Fibroblast of lung (primary cell): ENCODE results near the gene CAVIN3. TPM values are rescaled to one million over a fixed set of nuclear protein-coding genes. Genes with fewer than 3 reads are reported as not detected.

Experiments used
- DNase-seq, 2 donors: peaks; one replicate each; pipeline versions ENCODE4 v3.0.0 to v3.0.0-alpha.2; 2010; ENCODE audit warnings: low read depth in 2 of 2
- H2AFZ ChIP-seq: 2 replicates; pipeline ENCODE4 v1.5.1; 2012; ENCODE audit warnings: low read length, control low read depth, inconsistent platforms
- H3K27ac ChIP-seq: 2 replicates; pipeline ENCODE4 v1.5.1; 2011; ENCODE audit warnings: low read length, control low read depth; ENCODE audit not compliant: insufficient read depth
- H3K27me3 ChIP-seq: 2 replicates; pipeline ENCODE4 v1.5.1; 2011; ENCODE audit warnings: mild to moderate bottlenecking, low read length; ENCODE audit not compliant: control insufficient read depth, insufficient read depth
- H3K36me3 ChIP-seq: 2 replicates; pipeline ENCODE4 v1.5.1; 2011; ENCODE audit warnings: low read length; ENCODE audit not compliant: control insufficient read depth, insufficient read depth
- H3K4me1 ChIP-seq: 2 replicates; pipeline ENCODE4 v1.5.1; 2011; ENCODE audit warnings: low read length; ENCODE audit not compliant: control insufficient read depth, insufficient read depth; ENCODE audit errors: extremely low read depth
- H3K4me2 ChIP-seq: 2 replicates; pipeline ENCODE4 v1.5.1; 2011; ENCODE audit warnings: low read length, control low read depth; ENCODE audit not compliant: insufficient read depth; ENCODE audit errors: extremely low read depth
- H3K4me3 ChIP-seq, 4 experiments: fragments of 200-600 bp in 1 of 4; sonication (generic) in 1 of 4; replicated peaks in 1 of 4; 2 replicates each; pipeline ENCODE4 v1.5.1; 2011 to 2016; ENCODE audit warnings: low read length in 4 of 4, low read depth in 3 of 4, mild to moderate bottlenecking in 3 of 4, control low read depth in 2 of 4, inconsistent platforms in 1 of 4, mixed read lengths in 1 of 4; ENCODE audit not compliant: insufficient read depth in 1 of 4; ENCODE audit errors: control extremely low read depth in 1 of 4
- H3K79me2 ChIP-seq: 2 replicates; pipeline ENCODE4 v1.5.1; 2012; ENCODE audit warnings: mild to moderate bottlenecking, low read length, inconsistent platforms; ENCODE audit not compliant: control insufficient read depth, insufficient read depth
- H3K9ac ChIP-seq: 2 replicates; pipeline ENCODE4 v1.5.1; 2011; ENCODE audit warnings: mild to moderate bottlenecking, low read length, control low read depth; ENCODE audit not compliant: insufficient read depth
- H3K9me3 ChIP-seq: 2 replicates; pipeline ENCODE4 v1.5.1; 2012; ENCODE audit warnings: low read depth, low read length; ENCODE audit not compliant: control insufficient read depth, insufficient read depth
- H4K20me1 ChIP-seq: 2 replicates; pipeline ENCODE4 v1.5.1; 2011; ENCODE audit warnings: low read length; ENCODE audit not compliant: control insufficient read depth, insufficient read depth; ENCODE audit errors: extremely low read depth
- EZH2 ChIP-seq: IDR thresholded peaks from 2 replicates; pipeline ENCODE4 v1.5.1; 2012; ENCODE audit warnings: low read length, control low read depth, mild to moderate bottlenecking; ENCODE audit errors: missing control alignments
- polyA plus RNA-seq, 2 donors: library from polyadenylated mRNA; depleted of rRNA in 1 of 2; stranded (reverse) in 1 of 2; unstranded in 1 of 2; fragments of >200 nt; gene quantifications; 2 replicates each; pipeline ENCODE4 v1.2.1, GENCODE V29; 2011 to 2012; ENCODE audit warnings: missing spikeins in 1 of 2
- total RNA-seq: library from RNA; depleted of rRNA; stranded (reverse); fragments of >200 nt; gene quantifications from 2 replicates; pipeline ENCODE4 v1.2.1, GENCODE V29; 2014
- TF ChIP-seq, protein P1 (sequence below), 2 donors: IDR thresholded peaks in 1 of 2; conservative IDR thresholded peaks in 1 of 2; 1 replicate in 1 of 2; 2 replicates in 1 of 2; pipeline ENCODE4 v1.5.1; 2011 to 2012; ENCODE audit warnings: low read length in 2 of 2, control low read depth in 1 of 2, inconsistent platforms in 1 of 2, low read depth in 1 of 2, mild to moderate bottlenecking in 1 of 2

The CAVIN3 gene
- total and polyA plus RNA-seq, 2 donors (not counting 1 experiment from before 2014, with no cell fraction given): 50.9 to 87.9 TPM

GRCh38 chr11:6332066-6332465, 11.8 kb upstream of the CAVIN3 start:
- Histone ChIP-seq H4K20me1 (no peaks in the 10 kb centered on the region), H3K79me2 (no peaks in the 10 kb centered on the region), H3K4me1 (no peaks in the 10 kb centered on the region), H3K9me3 (no peaks in the 10 kb centered on the region), H3K4me3 (no peak overlapping the region), H2AFZ (no peak overlapping the region), H3K36me3 (no peaks in the 10 kb centered on the region), H3K9ac (no peak overlapping the region), H3K4me2 (no peak overlapping the region), H3K27ac (no peak overlapping the region), H3K27me3 (no peaks in the 10 kb centered on the region)
- TF ChIP-seq EZH2: no peak
- TF ChIP-seq, protein P1, sequence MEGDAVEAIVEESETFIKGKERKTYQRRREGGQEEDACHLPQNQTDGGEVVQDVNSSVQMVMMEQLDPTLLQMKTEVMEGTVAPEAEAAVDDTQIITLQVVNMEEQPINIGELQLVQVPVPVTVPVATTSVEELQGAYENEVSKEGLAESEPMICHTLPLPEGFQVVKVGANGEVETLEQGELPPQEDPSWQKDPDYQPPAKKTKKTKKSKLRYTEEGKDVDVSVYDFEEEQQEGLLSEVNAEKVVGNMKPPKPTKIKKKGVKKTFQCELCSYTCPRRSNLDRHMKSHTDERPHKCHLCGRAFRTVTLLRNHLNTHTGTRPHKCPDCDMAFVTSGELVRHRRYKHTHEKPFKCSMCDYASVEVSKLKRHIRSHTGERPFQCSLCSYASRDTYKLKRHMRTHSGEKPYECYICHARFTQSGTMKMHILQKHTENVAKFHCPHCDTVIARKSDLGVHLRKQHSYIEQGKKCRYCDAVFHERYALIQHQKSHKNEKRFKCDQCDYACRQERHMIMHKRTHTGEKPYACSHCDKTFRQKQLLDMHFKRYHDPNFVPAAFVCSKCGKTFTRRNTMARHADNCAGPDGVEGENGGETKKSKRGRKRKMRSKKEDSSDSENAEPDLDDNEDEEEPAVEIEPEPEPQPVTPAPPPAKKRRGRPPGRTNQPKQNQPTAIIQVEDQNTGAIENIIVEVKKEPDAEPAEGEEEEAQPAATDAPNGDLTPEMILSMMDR (conservative IDR thresholded peaks at IDR 0.05 in 1 of 2, IDR thresholded peaks at IDR 0.05 in 1 of 2; ENCODE audit: low read depth in 1 of 2, low read length in 2 of 2): no peak
- no peak for DNase-seq

DNA sequence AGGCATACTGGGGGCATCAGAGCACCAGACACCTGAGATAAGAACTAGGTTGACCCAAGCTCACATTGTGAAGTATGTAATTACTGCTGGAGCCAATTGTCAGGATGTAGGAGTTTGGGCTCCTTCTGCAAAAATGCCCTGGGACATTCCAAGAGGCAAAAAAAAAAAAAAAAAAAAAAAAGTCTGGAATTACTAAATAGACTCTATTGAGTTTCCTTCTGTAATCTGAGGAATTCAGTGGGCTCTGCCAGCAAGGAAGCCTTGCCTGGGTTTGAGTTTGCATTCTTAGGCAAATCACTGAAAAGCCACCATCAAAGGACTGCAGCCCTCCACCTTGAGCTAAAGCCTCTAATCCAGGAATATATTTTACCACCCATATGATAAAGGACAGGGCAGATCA, 8.0 kb upstream of the CAVIN3 start:
- Histone ChIP-seq H3K79me2 (no peaks in the 10 kb centered on the region), H2AFZ (no peak overlapping the region), H4K20me1 (no peaks in the 10 kb centered on the region), H3K27ac (no peak overlapping the region), H3K9ac (no peak overlapping the region), H3K27me3 (no peaks in the 10 kb centered on the region), H3K36me3 (no peaks in the 10 kb centered on the region), H3K9me3 (no peaks in the 10 kb centered on the region), H3K4me2 (no peak overlapping the region), H3K4me1 (no peaks in the 10 kb centered on the region), H3K4me3 (no peak overlapping the region)
- peak in 1 of 2 donors; percentile 69 for DNase-seq
- TF ChIP-seq, protein P1 (conservative IDR thresholded peaks at IDR 0.05 in 1 of 2, IDR thresholded peaks at IDR 0.05 in 1 of 2; ENCODE audit: low read depth in 1 of 2, low read length in 2 of 2): no peak
- TF ChIP-seq EZH2: no peak

DNA sequence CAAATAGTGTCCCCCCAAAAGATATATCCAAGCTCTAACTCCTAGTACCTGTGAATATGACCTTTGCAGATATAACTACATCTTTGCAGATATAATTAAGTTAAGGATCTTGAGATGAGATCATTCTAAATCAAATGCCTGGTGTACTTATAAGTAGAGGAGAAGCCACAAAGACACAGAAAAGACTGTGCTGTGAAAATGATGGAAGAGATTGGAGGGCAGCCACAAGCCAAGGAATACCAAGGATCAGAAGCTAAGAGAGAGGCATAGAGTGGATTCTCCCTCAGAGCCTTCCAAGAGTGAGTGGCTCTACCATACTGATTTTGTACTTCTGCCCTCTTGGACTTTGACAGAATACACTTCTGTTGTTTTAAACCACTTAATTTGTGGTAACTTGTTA, 7.5 kb upstream of the CAVIN3 start:
- TF ChIP-seq EZH2: no peak
- TF ChIP-seq, protein P1 (conservative IDR thresholded peaks at IDR 0.05 in 1 of 2, IDR thresholded peaks at IDR 0.05 in 1 of 2; ENCODE audit: low read depth in 1 of 2, low read length in 2 of 2): no peak
- DNase-seq: peak in 1 of 2 donors; percentile 70
- Histone ChIP-seq H3K4me1 (no peaks in the 10 kb centered on the region), H3K9ac (no peak overlapping the region), H3K27ac (no peak overlapping the region), H3K9me3 (no peaks in the 10 kb centered on the region), H3K27me3 (no peaks in the 10 kb centered on the region), H3K79me2 (no peaks in the 10 kb centered on the region), H3K4me3 (no peak overlapping the region), H3K36me3 (no peaks in the 10 kb centered on the region), H4K20me1 (no peaks in the 10 kb centered on the region), H3K4me2 (no peak overlapping the region), H2AFZ (no peak overlapping the region)
